Pons (tissue), 1 donor: ENCODE measurements around the gene WFIKKN2.
"Not testable (repeated sequence)": the region's sequence is repeated elsewhere in the genome, so short reads cannot be mapped to it uniquely, and the experiment has no call there.

Source experiments
- DNase-seq: peaks from one replicate; pipeline ENCODE4 v3.0.0-alpha.2; 2016; ENCODE audit warnings: low spot score

WFIKKN2 gene

DNA sequence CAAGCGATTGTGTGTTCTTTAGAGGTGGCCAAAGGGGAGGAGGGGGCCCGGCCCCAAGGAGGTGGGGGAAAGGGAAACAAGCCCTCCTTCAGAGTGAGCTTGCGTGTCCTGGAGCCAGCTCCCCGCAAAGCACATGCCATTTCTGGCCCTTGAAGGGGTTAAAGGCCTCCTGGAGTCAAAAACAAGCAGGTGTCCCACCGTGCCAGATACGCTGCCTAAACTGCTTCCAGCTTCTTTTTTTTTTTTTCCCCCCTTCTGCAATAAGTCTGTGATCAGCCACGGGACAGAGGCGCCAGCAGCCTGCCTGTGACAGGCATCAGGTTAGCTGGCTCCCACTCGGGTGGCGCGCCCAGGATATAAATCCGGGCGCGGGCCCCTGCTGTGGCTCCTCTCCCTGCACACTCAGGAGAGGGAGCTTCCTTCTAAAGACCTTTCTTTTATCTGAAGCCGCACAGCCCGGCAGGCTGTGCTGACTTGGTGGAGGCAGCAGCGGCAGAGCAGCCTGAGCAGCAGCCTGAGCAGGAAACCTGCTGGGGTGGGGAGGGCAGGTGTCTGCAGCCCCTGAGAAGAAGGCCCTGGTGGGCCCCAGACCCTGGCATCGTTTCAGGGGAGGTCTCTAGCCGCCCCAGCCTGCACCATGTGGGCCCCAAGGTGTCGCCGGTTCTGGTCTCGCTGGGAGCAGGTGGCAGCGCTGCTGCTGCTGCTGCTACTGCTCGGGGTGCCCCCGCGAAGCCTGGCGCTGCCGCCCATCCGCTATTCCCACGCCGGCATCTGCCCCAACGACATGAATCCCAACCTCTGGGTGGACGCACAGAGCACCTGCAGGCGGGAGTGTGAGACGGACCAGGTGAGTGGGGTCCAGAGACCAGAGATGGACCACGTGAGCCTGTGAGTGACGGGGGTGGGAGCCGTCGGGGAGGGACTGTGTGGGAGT, at the start of gene WFIKKN2:
WFIKKN2 (plus strand) TSS at position 286 of the 934 bp plus-strand sequence; CDS start at position 638, 352 bp downstream.
- no peak for DNase-seq

DNA sequence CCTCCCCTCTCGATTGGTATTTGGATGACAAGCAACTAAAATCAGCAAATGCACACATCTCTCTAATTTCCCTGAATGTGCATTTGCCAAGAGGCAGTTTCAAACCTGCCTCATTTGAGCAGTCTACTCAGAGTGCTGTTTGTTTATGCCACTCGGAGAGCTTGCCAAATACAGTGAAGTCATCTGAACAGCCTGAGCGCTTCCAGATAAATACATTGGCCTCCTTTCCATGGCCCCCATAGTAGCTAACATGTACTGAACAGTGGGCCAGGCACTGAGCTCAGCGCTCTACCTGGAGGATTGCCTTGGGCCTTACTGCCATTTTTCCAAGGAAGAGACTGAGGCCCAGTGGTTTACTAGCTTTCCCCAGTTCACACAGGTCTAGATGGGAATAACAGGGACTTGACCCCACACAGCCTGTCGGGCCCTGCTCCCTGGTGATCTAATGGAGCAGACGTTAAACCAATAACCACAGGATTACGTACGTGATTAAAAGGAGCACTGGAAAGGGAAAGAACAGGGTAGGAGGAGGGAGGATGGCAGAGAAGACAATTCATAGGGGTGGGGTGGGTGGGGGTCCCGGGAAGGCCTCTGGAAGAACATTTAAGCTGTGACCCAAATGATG, 49.3 kb upstream of the WFIKKN2 start:
- peak; percentile 87 for DNase-seq

DNA sequence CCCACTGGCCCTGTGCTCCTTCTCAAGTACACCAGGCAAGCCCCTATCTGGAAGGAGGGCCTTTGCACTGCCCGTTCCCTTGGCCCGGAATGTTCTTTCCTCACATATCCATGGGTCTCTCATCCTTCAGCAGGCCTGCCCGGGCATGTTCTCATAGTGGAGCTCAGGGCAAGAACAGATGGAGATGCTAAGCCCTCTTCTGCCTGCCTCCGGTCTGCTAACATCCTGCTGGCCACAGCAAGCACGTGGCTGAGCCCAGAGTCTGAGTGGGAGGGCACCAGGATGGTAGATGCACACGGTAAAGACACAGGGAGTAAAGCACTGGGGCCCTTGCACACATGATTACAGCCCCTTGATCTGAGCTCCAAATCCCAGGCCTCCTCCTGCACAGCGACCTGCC, 48.3 kb upstream of the WFIKKN2 start:
- DNase-seq: no peak

- DNase-seq: no peak
Measured at GRCh38 chr17:50790618-50791017, 44.8 kb upstream of the WFIKKN2 start.

DNA sequence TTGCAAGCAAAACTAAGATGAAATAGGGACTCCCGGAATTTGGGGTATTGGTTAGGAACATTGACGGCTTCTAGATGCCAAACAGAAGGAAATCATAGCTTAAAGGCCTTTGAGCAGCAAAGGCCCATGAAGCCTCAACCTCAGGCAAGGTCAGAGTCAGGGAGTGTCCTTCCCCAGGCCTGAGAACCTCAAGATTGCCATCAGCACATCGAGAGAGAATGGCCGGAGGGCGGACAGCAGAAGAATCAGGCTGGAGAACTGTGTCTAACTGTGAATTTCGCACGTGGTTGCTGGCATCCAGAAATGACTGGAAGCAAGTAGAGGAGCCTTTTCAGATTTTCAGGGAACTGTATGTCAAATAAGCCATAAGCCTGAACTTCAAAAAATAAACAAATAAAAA, 43.3 kb upstream of the WFIKKN2 start:
- no peak for DNase-seq

GRCh38 chr17:50793007-50793406, 42.4 kb upstream of the WFIKKN2 start:
- no peak for DNase-seq

DNA sequence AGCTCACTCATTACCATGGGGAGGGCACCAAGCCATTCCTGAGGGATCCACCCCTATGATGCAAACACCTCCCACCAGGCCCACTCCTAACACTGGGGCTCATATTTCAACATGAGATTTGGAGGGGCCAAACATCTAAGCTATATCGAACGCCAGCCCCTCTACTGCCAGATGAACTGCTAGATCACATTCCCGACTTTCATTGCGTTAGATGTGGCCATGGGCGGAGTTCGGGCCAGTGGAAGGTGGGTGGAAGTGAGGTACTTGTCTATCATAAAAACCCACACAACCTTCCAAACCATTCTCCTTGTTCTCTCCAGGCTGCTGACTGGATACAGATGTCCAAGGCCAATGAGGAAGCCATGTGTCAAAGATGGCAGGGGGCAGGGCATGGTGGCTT, 41.0 kb upstream of the WFIKKN2 start:
- no peak for DNase-seq

DNA sequence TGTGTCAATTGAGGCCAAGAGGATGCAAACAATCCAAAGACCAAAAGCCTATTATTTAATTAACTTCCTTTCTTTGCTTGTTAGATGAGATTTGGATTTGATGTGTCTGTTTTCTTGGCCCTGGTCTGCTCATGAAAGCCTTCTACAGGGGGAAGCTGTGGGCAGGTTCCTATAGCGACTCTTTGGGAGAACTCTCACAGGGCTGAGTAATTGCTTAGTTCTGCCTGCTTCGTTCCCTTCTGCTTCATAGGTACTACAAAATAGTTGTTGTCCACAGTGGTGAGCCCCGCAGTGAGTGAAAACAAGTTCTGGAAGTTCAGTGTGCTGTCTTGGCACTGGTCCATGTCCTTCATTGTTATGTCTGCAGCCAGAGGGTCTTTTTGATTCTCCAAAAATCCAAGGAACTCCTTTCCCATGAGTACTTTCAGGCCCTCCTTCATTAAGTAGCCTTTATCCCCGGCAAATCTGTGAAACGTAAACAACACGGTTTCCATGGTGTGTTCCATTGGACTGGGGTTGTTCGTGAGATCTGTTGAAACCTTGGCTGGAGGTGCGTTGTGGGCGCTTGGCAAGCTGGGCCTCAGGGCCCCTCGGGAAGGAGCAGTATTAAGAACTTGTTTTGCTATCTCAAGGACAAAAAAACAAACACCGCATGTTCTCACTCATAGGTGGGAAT, 38.1 kb upstream of the WFIKKN2 start:
- no peak for DNase-seq

DNA sequence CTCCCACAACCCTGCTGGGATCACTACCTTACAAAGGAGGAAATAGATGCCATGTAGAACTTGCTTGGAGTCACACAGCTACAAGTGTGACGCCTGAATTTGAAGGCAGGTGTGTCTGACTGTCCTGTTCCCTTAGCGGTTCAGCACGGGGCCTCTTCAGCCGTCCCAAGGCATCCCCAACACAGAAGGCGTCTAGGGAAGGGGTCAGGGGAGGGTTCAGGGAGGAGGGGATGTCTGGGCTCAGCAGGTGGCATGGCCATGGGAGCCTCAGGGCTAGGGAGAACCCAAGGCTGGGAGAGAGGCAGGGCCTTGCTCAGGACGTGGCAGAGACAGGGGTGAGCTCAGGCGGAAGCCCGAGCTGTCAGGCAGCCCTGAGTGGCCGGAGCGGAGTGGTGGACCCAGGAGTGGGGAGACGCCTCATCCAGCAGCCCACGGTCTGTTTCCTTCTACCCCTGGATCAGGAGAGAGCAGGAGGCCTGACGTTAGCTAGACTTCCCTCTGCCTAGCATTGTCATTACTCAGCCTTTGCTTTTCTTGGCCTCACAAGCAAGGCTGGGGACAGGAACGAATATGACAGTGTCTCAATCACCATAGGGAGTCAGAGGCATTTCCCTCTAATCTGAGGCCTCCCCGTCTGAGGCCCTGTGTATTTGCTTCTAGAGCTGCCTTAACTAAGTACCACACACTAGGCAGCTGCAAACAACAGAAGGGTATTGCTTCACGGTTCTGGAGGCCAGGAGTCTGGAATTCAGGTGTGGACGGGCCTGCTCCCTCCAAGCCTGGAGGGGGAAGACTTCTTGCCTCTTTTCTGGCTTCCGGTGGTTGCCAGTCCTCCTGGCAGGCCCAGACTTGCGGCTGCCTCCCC, 36.7 kb upstream of the WFIKKN2 start:
- DNase-seq: no peak

DNA sequence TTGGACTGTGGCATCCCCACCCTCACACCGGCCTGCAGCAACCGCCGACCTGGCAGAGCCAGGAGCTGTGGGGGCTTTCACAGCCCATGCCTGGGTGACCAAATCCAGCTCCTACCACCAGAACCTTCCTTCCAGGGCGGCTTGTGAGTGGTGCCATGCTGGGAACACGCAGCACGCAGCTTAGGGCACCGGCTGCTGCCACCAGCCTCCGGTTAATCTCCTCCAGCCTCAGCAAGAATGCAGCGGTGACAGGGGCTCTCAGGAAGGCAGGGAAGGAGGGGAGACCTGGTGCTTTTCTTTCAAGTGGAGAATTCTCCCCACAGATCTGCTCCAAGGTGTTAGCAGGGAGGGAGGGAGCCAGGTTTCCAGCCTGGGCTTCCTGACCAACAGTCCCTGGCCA, 35.8 kb upstream of the WFIKKN2 start:
- DNase-seq: no peak

DNA sequence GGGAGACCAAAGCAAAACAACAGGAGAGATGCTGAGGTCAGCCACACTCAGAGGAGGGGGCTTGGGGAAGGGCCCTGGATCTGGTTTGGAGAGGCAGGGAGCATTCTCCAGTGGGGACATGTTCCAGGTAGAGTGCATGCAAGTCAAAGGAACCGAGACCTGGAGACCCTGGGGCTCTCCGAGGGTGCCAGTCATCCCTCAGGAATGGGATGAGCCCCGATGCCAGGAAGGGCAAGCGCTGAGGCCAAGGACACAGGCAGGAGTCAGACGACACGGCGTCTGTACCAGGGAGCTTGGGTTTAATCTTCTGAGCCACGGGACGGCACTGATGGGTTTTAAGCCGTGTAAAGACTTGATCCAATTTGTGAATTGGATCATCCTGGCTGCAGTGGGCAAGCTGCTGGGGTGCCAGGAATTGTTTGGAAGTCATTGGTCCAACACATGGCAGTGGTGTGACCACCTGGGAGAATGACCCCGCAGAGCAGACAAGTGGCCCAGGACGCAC, 35.1 kb upstream of the WFIKKN2 start:
- DNase-seq: no peak

DNA sequence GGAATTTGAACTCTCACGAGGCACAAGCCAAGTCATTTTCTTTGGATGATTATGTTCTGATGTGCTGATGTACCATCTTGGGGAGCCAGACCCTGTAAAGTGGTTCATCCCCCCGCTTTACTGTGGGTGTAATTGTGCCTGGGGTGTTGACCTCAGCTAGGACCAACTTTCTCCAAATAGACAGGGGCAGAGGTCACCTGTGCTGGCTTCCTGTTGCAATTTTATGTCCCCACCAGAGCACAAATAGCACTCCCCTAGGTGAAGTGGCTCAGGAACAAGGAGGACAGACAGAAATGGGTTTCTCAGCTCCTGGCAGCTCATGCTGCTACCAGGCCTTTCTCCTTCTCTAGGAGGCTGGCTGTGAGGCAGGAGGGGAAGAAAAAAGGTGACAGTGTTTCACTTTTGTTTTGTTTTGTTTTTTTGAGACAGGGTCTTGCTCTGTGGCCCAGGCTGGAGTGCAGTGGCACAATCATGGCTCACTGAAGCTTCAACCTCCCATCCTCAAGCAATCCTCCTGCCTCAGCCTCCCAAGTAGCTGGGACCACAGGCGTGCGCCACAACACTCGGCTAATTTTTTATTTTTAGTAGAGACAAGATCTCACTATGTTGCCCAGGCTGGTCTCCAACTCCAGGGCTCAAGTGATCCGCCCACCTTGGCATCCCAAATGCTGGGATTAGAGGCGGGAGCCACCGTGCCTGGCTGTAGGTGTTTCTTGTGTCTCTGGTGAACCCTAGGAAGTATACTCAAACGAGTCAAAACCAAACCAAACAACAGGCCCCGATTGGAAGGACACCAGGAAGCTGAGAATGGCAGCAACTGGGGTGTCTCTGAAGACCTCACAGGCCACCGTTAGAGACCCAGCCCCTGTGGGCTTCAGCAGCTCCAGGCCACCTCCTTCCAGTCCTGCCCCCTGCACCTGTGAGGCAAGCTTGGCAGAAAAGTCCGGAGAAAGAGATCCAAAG, 32.5 kb upstream of the WFIKKN2 start:
- no peak for DNase-seq

GRCh38 chr17:50803676-50804075, 31.7 kb upstream of the WFIKKN2 start:
- DNase-seq: no peak

GRCh38 chr17:50804749-50805475, 30.5 kb upstream of the WFIKKN2 start:
- not testable (repeated sequence) for DNase-seq

- no peak for DNase-seq
Measured at GRCh38 chr17:50805486-50805885, 29.9 kb upstream of the WFIKKN2 start.

- no peak for DNase-seq
Measured at GRCh38 chr17:50806141-50806643, 29.2 kb upstream of the WFIKKN2 start.

DNA sequence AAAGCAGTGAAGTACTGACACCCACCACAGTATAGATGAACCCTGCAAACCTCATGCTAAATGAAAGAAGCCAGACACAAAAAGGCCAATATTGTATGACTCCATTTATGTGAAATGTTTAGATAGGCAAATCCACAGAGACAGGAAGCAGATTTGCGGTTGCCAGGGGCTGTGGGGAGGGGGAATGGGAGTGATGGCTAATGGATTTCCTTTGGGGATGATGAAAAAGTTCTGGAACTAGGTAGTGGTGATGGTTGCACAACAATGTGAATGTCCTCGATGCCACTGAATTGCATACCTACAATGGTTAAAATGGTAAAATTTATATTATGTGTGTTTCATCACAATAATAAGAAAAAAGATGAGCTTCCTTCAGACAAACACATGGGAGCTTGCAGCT, 28.4 kb upstream of the WFIKKN2 start:
- no peak for DNase-seq

DNA sequence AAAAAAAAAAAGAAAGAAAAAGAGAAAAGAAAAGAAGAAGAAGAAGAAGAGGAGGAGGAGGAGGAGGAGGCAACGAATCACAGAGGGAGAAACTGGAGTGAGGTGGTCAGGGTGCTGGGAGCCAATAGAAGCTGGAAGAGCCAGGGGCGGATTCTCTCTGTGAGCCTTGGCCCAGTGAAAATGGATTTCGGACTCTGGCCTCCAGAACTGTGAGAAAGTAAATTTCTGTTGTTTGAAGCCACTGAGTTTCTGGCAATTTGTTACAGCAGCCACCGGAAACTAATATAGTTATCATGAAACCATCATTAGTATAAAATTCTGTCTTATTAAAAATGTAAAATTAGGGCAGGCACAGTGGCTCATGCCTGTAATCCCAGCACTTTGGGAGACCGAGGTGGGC, 27.7 kb upstream of the WFIKKN2 start:
- no peak for DNase-seq

- DNase-seq: no peak
Measured at GRCh38 chr17:50808413-50808812, 27.0 kb upstream of the WFIKKN2 start.

- no peak for DNase-seq
Measured at GRCh38 chr17:50808888-50809287, 26.5 kb upstream of the WFIKKN2 start.
